Measurements from ENCODE around the gene SYT9. TPM values are rescaled to one million over a fixed set of nuclear protein-coding genes. Genes with fewer than 3 reads are reported as not detected.

SYT9 gene, protein sequence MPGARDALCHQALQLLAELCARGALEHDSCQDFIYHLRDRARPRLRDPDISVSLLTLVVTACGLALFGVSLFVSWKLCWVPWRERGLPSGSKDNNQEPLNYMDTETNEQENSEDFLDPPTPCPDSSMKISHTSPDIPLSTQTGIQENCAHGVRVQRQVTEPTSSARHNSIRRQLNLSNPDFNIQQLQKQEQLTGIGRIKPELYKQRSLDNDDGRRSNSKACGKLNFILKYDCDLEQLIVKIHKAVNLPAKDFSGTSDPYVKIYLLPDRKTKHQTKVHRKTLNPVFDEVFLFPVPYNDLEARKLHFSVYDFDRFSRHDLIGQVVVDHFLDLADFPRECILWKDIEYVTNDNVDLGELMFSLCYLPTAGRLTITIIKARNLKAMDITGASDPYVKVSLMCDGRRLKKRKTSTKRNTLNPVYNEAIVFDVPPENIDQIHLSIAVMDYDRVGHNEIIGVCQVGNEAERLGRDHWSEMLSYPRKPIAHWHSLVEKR
- polyA plus RNA-seq (2012; ENCODE audit: insufficient read length, low read depth), result not detected

- TF ChIP-seq TAF1 (IDR thresholded peaks at IDR 0.05; ENCODE audit: borderline replicate concordance, insufficient read depth, low read length) (no peak), POLR2AphosphoS5 (IDR thresholded peaks at IDR 0.05; ENCODE audit: low read depth, low read length) (no peak), SIN3A (IDR thresholded peaks at IDR 0.05; ENCODE audit: borderline replicate concordance, insufficient read depth, low read length) (no peak), REST (IDR thresholded peaks at IDR 0.05; ENCODE audit: insufficient read depth in 1 of 2, low read depth in 2 of 2, low read length in 2 of 2) (no peak), FOXP2 (optimal IDR thresholded peaks at IDR 0.05; ENCODE audit: borderline replicate concordance, extremely low read depth, extremely low read length, insufficient read depth) (no peak)
Observed at GRCh38 chr11:7251836-7252682, at the start of gene SYT9. Gene SYT9 (plus strand): TSS chr11:7251904. CDS start chr11:7252187, 283 bp downstream.

GRCh38 chr11:7202412-7202811 is 49.3 kb upstream of the SYT9 start:
- no peak for TF ChIP-seq SIN3A (IDR thresholded peaks at IDR 0.05; ENCODE audit: borderline replicate concordance, insufficient read depth, low read length)
- no peak for TF ChIP-seq FOXP2 (optimal IDR thresholded peaks at IDR 0.05; ENCODE audit: borderline replicate concordance, extremely low read depth, extremely low read length, insufficient read depth)
- TF ChIP-seq POLR2AphosphoS5 (IDR thresholded peaks at IDR 0.05; ENCODE audit: low read depth, low read length), result no peak
- TF ChIP-seq TAF1 (IDR thresholded peaks at IDR 0.05; ENCODE audit: borderline replicate concordance, insufficient read depth, low read length), result no peak
- TF ChIP-seq REST (IDR thresholded peaks at IDR 0.05; ENCODE audit: insufficient read depth in 1 of 2, low read depth in 2 of 2, low read length in 2 of 2), result no peak

- TF ChIP-seq TAF1 (IDR thresholded peaks at IDR 0.05; ENCODE audit: borderline replicate concordance, insufficient read depth, low read length) (no peak), SIN3A (IDR thresholded peaks at IDR 0.05; ENCODE audit: borderline replicate concordance, insufficient read depth, low read length) (no peak), FOXP2 (optimal IDR thresholded peaks at IDR 0.05; ENCODE audit: borderline replicate concordance, extremely low read depth, extremely low read length, insufficient read depth) (no peak)
Observed at GRCh38 chr11:7204778-7205177, 46.9 kb upstream of the SYT9 start.

DNA sequence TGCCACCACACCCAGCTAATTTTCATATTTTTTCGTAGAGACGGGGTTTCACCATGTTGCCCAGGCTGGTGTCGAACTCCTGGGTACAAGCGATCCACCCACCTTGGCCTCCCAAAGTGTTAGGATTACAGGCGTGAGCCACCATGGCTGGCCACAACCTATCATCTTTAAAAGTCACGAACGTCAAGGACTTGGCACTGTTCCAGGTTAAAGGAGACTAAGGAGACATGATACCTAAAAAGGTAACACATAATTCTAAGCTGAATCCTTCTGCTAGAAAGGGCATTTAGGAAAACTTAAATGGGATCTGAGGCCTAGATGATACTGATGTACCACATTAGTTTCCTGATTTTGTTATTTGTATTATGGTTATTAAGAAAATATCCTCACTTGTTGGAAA is 43.3 kb upstream of the SYT9 start:
- TF ChIP-seq FOXP2 (optimal IDR thresholded peaks at IDR 0.05; ENCODE audit: borderline replicate concordance, extremely low read depth, extremely low read length, insufficient read depth) (no peak), SIN3A (IDR thresholded peaks at IDR 0.05; ENCODE audit: borderline replicate concordance, insufficient read depth, low read length) (no peak)

DNA sequence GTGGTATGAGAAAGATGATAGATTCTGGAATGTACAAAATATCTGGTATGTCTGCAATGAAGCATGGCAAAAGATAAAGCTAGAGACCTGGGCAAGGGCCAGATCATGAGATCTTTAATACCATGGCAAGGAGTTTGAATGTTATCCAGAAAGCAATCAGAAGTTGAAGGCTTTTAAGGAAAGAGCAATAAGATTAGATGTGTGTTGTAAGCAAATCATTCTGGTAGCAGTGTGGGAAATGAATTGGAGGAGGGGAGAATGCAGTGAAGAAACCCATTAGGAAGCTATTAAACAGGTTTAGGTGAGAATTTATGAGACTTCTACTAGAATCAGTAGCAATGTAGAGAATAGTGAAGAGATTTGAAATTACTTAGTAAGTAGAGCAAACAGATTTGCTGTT is 32.2 kb upstream of the SYT9 start:
- TF ChIP-seq FOXP2 (optimal IDR thresholded peaks at IDR 0.05; ENCODE audit: borderline replicate concordance, extremely low read depth, extremely low read length, insufficient read depth) (no peak), TAF1 (IDR thresholded peaks at IDR 0.05; ENCODE audit: borderline replicate concordance, insufficient read depth, low read length) (no peak), POLR2AphosphoS5 (IDR thresholded peaks at IDR 0.05; ENCODE audit: low read depth, low read length) (no peak)

- TF ChIP-seq REST (IDR thresholded peaks at IDR 0.05; ENCODE audit: insufficient read depth in 1 of 2, low read depth in 2 of 2, low read length in 2 of 2) (no peak), FOXP2 (optimal IDR thresholded peaks at IDR 0.05; ENCODE audit: borderline replicate concordance, extremely low read depth, extremely low read length, insufficient read depth) (no peak), POLR2AphosphoS5 (IDR thresholded peaks at IDR 0.05; ENCODE audit: low read depth, low read length) (no peak), SIN3A (IDR thresholded peaks at IDR 0.05; ENCODE audit: borderline replicate concordance, insufficient read depth, low read length) (no peak), TAF1 (IDR thresholded peaks at IDR 0.05; ENCODE audit: borderline replicate concordance, insufficient read depth, low read length) (no peak)
Observed at GRCh38 chr11:7220636-7221035, 31.1 kb upstream of the SYT9 start.

Measured in PFSK-1 (cell line).